KOPT-K1 (cell line): ENCODE measurements around the gene MIDN.

Experiments used
- H3K27ac ChIP-seq: fragments of 200-600 bp; sonication (generic); 2 replicates; pipeline ENCODE4 v1.5.1; 2016; ENCODE audit warnings: antibody characterized with exemption, mild to moderate bottlenecking, low read depth, low read length; ENCODE audit not compliant: poor library complexity, severe bottlenecking
- H3K36me3 ChIP-seq: fragments of 200-600 bp; sonication (generic); 2 replicates; pipeline ENCODE4 v1.5.1; 2017; ENCODE audit warnings: antibody characterized with exemption, mild to moderate bottlenecking, low read length, moderate library complexity; ENCODE audit not compliant: insufficient read depth
- H3K9me3 ChIP-seq: fragments of 200-600 bp; sonication (generic); 2 replicates; pipeline ENCODE4 v1.5.1; 2017; ENCODE audit warnings: antibody characterized with exemption, low read length, mild to moderate bottlenecking; ENCODE audit not compliant: insufficient read depth, poor library complexity, severe bottlenecking

MIDN gene

DNA sequence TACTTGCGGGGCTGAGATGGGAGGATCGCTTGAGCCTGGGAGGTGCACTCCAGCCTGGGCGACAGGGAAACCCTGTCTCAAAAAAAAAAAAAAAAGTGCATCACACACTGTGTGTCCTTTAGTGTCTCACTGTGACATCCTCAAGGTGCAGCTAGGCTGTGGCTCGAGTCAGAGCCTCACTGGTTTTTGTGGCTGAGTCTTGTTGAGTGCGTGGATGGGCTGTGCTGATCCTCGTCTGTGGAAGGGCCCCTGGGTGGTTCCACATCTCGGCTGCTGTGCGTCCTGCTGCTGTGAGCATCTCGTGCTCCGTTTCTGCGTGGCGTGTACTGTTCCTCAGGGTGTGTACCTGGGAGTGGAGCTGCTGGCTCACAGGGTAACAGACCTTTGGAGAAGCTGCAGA lies 31.6 kb upstream of the MIDN start:
- H3K36me3 ChIP-seq, result peaks cover 55% of the 10 kb centered on the region
- no peaks in the 10 kb centered on the region for H3K9me3 ChIP-seq
- no peak overlapping the region for H3K27ac ChIP-seq

DNA sequence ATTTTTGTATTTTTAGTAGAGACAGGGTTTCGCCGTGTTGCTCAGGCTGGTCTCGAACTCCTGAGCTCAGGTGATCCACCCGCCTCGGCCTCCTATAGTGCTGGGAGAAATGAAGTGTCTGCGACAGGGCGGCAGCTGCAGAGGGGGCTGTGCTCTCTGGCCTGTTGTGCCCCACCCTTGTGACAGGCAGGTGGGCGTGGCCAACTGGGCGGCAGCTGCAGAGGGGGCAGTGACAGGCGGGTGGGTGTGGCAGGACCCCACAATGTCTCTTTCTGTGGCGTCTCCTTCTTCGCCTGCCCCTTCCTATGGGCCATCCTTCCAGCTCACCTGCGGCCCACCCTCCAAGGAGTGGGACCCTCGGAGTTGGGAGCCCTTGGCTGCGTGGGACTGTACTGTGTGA lies 31.0 kb upstream of the MIDN start:
- Histone ChIP-seq H3K9me3 (no peaks in the 10 kb centered on the region), H3K36me3 (peaks cover 54% of the 10 kb centered on the region), H3K27ac (no peak overlapping the region)

DNA sequence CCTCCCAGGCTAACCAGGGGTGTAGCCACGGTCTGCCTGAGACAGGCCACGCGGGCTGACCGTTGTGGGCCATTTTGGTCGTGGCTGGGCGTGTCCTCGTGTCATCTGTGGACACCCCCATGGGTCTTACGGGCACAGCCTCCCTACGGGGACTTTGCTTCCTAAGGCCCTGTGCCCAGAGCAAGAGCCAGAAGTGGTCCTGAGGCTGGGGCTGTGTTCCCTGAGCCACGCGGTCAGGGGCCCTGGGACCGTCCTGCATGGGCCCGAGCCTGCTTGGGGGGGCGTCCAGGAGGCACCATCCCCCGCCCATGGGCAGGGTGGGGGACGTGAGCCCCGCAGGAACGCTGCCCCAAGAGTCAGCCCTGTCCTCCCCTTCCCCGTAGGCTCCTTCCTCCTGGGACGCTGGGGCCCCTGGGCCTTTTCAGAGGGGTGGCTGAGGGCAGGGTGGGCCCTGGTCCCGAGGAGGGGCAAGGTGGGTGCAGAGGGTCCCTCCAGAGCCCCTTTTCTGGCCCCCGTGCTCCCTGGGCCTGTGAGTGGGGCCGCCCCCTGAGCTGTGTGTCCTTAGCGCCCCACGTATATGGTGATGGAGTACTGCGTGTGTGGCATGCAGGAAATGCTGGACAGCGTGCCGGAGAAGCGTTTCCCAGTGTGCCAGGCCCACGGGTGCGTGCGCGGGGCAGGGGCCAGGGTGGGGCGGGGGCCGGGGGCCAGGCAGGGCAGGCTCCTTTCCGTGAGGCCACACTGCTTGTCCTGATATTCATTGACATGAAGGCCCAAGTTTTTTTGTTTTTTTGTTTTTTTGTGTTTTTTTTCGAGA lies 29.4 kb upstream of the MIDN start:
- H3K27ac ChIP-seq, result no peak overlapping the region
- H3K36me3 ChIP-seq, result peaks cover 59% of the 10 kb centered on the region; the same call in 1 of the 2 replicates
- H3K9me3 ChIP-seq, result no peaks in the 10 kb centered on the region

DNA sequence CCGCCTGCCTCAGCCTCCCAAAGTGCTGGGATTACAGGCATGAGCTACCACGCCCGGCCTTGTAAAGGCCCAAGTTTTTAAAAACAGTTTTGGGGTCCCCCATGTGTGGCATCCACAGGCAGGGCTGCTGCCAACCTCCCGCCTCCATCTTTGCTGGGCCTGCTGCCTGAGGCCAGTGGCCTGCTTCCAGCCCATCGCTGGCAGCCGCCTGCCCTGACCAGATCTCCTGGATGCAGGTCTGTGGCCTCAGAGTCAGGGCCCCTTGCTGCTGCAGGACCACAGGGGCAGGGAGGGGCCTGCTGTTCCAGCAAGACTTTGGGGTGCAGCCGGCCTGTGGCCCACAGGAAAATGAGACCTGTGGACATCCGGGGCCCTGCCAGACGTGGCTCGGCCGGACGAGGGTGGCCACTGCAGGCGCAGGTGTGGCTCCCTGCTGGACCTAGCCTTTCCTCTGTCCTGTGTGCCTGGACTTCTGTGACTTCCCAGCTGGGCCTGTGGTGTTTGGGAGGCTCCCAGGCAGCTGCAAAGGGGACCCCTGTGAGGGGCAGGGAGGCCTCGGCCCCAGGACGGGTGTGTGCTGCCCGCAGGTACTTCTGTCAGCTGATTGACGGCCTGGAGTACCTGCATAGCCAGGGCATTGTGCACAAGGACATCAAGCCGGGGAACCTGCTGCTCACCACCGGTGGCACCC lies 28.5 kb upstream of the MIDN start:
- H3K36me3 ChIP-seq, result peaks cover 62% of the 10 kb centered on the region; the same call in 1 of the 2 replicates
- H3K9me3 ChIP-seq, result no peaks in the 10 kb centered on the region
- H3K27ac ChIP-seq, result no peak overlapping the region

DNA sequence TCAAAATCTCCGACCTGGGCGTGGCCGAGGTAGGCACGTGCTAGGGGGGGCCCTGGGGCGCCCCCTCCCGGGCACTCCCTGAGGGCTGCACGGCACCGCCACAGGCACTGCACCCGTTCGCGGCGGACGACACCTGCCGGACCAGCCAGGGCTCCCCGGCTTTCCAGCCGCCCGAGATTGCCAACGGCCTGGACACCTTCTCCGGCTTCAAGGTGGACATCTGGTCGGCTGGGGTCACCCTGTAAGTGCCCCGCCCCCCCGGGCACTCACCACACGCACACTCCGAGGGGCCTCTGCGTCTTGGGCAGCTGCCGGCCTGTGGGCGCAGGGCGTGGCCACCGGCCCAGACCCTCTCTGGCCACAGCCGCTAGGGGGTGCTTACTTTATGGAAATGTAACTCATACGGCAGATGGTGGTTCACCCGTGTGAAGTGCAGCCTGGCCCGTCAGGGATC lies 27.9 kb upstream of the MIDN start:
- no peak overlapping the region for H3K27ac ChIP-seq
- peaks cover 62% of the 10 kb centered on the region; the same call in 1 of the 2 replicates for H3K36me3 ChIP-seq
- no peaks in the 10 kb centered on the region for H3K9me3 ChIP-seq

DNA sequence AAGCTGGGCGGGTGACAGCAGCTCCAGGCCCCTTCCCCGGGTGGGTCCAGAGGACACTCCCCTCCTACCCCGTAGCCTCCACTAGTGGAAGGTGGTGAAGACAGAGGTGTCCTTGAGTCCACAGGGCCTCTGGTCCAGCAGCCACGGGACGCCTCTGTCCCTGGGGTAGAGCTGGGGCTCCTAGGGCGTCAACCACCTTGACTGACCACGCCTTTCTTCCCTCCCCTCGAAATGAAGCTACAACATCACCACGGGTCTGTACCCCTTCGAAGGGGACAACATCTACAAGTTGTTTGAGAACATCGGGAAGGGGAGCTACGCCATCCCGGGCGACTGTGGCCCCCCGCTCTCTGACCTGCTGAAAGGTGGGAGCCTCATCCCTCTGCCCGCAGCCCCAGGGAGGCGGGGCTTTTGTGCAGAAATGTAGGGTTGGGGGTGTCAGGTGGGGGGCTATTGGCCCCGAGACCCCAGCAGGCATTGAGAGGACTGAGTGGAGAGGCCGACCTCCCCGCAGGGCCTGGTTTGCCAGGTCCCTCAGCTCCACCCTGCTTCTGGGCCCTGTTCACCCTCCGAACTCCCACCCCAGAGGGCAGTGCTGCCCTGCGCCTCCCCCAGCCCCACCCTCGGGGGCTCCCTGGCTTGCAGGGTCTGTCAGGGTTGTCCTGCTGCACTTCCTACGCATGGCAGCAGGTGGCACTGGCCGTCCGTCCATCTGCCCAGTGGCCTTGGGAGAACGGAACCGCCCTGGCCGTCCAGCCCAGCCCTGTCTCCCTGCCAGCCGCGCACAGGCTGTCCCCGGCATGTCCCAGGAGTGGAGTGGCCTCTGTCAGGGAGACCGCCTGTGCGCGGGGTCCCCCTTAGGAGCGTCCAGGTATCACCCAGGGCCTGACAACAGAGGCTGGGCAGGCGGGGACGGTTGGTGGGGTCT lies 27.1 kb upstream of the MIDN start:
- Histone ChIP-seq H3K36me3 (peaks cover 64% of the 10 kb centered on the region; the same call in 1 of the 2 replicates), H3K27ac (no peak overlapping the region), H3K9me3 (no peaks in the 10 kb centered on the region)

DNA sequence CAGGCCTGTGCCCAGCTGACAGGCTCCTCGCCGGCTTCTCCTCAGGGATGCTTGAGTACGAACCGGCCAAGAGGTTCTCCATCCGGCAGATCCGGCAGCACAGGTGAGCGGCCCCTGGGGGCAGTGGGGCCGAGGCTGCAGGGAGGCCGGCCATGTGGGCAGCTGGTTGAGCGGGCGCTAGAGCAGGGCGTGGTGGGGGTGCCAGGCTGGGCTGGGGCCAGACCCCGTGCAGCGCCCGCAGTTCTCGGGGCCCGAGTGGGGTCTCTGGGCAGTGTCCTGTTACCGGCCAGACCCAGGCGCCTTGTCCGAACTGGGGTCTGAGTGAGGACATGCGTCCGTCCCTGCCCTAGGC lies 26.5 kb upstream of the MIDN start:
- Histone ChIP-seq H3K9me3 (no peaks in the 10 kb centered on the region), H3K36me3 (peaks cover 65% of the 10 kb centered on the region; the same call in 1 of the 2 replicates), H3K27ac (no peak overlapping the region)

DNA sequence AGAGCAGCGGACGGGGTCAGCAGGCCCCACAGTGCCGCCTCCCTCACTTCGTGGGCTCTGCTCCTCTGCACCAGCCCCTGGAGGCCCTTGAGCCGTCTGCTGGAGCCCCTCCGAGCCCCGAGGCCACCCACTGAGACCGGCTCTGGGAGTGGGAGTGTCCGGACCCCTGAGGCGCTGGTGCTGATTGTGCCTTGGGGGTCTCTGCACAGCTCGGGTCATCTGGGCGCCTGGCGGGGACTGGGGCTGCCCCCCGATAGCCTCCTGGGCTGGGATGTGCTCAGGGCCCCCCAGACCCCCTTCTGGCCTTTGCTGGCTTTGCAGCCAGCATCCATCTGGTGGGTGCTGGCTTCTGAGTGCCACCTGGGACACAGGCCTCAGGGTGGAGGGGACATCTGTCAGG lies 26.0 kb upstream of the MIDN start:
- Histone ChIP-seq H3K27ac (no peak overlapping the region), H3K36me3 (peaks cover 68% of the 10 kb centered on the region; the same call in 1 of the 2 replicates), H3K9me3 (no peaks in the 10 kb centered on the region)

DNA sequence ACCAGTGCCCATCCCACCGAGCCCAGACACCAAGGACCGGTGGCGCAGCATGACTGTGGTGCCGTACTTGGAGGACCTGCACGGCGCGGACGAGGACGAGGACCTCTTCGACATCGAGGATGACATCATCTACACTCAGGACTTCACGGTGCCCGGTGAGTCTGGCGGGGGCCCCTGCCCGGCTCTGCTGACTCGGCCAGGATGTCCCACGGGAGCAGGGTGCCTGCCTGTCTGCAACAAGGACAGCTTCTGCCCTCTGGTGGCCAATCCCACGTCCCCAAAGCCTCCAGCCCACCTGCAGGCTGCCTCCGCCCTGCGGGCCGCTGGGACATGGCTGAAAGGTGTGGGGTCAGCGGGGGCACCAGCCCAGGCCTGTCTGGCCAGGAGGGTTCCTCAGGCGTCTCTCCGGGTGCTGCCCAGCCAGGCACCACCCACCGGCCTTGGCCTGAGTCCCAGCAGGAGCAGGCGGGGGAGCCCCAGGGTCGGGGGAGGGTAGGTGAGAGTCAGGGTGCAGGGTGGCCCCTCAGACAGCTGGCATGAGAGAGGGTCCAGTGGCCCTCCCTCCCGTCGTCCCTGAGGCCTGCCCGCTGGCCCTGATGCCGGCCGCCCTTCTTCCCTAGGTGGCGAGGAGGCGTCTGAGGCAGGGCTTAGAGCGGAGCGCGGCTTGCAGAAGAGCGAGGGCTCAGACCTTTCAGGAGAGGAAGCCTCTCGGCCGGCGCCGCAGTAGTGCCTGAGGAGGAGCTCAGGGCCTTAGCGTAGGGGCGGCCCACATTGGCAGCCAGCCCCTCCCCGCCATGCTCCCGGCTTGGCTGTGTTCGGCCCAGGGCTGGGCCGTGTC lies 25.1 kb upstream of the MIDN start:
- H3K9me3 ChIP-seq, result no peaks in the 10 kb centered on the region
- H3K36me3 ChIP-seq, result peaks cover 69% of the 10 kb centered on the region; the same call in 1 of the 2 replicates
- no peak overlapping the region for H3K27ac ChIP-seq

DNA sequence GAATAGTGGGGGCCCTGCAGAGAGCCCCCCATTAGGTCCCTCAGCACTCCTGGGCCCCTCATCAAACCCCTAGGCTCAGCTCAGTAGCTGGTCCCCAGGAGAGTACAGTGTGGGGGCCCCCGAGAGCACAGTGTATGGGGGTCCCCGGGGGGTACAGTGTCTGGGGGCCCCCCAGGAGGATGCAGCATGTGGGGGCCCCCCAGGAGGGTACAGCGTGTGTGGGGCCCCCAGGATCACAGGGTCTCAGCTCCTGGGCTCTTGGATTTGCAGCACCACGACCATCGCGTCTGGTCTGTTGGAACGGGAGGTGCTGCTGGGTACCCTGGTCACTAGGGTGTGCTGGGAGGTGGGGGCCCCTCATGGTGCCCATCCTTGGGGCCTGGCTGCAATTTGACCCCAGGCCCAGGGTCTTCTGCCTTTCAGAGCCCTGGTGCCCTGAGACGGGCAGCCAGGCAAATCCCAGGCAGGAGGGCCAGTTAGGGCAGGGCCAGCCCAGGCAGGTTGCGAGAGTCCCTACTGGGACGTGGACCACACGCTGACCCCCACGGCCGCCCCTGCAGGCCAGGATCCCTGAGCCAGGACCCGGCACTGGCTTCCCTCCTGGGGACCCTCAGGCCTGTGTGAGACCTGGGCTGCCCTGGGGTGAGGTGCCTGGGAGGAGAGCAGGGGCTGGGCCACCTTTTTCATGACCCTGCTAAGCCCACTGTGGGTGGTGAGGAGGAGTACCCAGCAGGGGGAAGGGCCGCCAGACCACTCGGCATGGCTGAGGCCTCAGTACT lies 24.1 kb upstream of the MIDN start:
- Histone ChIP-seq H3K36me3 (peaks cover 69% of the 10 kb centered on the region; the same call in 1 of the 2 replicates), H3K9me3 (no peaks in the 10 kb centered on the region), H3K27ac (no peak overlapping the region)

DNA sequence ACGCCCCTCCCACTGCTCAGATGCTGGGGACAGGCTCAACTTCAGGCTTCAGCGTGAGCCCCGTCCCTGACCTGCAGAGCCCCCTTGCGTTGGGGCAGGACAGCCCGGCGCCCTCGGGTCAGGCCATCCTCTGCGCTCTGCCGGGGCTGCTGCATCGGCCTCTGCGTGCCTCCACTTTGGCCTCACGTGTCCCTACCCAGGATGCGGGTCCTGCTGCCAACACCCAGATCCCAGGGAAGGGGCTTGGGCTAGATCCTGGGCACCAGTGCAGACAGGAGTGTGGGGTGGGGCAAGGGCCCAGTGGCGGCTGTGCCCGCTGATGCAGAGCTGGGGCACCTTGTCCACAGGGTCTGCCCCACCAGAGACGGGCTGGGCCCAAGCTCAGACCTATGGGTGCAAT lies 23.5 kb upstream of the MIDN start:
- no peak overlapping the region for H3K27ac ChIP-seq
- H3K9me3 ChIP-seq, result no peaks in the 10 kb centered on the region
- H3K36me3 ChIP-seq, result peaks cover 67% of the 10 kb centered on the region; the same call in 1 of the 2 replicates

DNA sequence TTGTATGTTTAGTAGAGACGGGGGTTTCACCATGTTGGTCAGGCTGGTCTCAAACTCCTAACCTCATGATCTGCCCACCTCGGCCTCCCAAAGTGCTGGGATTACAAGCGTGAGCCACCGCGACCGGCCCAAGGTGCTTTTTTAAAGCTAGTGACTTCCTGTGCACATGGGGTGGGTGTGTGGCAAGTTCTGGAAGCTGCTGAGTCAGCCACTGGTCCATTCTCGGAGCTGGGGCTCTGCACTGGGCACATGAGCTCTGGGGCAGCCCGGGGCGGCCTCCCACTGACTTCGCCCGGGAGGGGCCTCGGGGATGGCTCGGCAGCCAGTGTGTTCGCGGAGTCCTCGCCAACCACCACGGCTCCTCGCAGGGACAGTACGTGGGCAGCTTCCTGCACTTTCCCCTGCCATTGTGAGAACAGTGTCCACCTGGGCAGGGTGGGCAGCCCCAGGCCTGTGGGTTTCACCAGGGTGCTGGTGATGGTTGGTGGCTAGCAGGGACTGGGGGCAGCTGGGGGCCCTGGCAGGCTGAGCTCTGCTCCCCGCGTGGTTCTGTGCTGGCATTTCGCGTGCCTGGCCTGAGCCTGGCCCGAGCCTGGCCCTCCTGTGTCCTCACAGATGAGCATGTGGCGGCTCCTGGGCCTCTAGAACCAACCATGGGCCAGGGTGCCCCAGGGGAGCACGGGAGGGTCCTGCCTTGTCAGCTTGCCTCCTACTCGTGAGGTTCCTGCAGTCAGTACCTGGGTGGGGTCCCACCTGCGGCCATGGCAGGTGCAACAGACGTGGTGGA lies 22.8 kb upstream of the MIDN start:
- H3K36me3 ChIP-seq, result peaks cover 59% of the 10 kb centered on the region; the same call in 1 of the 2 replicates
- no peaks in the 10 kb centered on the region for H3K9me3 ChIP-seq
- H3K27ac ChIP-seq, result no peak overlapping the region

DNA sequence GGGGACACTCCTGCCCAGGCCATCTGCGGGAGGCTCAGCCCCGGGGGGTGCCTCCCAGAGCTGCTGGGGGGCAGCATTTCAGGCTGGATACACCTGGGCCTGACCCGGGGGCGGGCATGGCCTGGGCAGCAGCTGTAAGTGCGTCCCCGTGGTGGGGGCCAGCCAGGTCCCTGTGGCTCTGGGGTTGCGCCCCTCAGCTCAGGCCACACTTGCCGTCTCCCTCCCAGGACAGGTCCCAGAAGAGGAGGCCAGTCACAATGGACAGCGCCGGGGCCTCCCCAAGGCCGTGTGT lies 22.2 kb upstream of the MIDN start:
- Histone ChIP-seq H3K27ac (no peak overlapping the region), H3K36me3 (peaks cover 54% of the 10 kb centered on the region; the same call in 1 of the 2 replicates), H3K9me3 (no peaks in the 10 kb centered on the region)
